ENCODE results near the gene ATOH8. TPM values are rescaled to one million over a fixed set of nuclear protein-coding genes. Genes with fewer than 3 reads are reported as not detected.
A peak's percentile ranks its signal among the peaks of the same experiment; 100 is the strongest.

ATOH8 gene
- total and polyA plus RNA-seq, 10 of the 15 experiments (the other 5 are each of a cell fraction or from before 2014, with no cell fraction given) = 0.03 to 0.60 TPM; not detected in 8

DNA sequence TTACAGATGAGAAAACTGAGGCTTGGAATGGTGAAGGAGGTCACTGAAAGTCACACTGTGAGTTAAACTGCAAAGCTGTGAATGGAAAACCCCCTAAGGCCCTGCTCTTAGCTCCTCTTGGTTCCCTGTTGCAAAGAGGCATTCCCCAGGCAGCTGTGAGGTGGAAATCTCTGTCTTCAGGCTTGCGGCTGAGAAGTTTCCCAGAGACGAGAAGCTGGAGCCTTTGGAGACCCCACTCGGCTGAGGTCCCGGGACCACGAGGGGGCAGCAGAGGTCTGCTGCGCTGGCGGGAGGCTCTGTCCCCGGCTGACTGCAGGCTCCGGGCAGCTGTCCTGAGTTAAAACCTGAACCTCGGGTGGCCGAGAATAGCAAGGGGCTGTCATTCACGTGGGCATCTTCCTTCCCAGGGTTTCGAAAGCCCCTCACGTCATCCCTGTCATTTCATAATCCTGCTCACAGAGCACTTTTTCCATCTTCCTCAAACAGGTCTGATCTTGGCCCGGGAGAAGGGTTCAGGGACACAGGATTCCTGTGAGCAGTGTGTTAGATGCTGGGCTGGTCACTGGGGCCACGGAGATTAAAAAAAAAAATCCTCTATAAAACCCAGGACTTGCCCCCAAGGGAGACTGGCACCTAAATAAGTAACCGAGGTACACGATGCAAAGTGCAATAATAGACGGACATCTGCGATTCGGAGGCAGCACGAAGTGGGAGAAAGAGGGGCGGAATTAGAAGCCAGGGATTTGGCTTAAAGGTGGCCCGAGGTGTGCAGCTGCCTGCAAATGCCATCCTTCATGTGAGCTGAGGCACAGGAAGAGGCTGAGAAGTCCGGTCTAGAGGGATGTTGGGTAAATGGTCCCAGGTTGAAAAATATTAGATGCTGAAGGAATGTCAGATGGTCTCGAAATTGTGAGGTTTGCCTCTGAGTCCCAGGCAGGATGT is 24.6 kb upstream of the ATOH8 start:
- intact Hi-C loops (cut with micrococcal nuclease; ENCODE audit: unreplicated experiment) = loop anchor here (1.0 to 5.0 kb wide), 3 partner anchors 52 to 351 kb away; no protein-coding TSS in a partner anchor
- TF ChIP-seq, protein P1, sequence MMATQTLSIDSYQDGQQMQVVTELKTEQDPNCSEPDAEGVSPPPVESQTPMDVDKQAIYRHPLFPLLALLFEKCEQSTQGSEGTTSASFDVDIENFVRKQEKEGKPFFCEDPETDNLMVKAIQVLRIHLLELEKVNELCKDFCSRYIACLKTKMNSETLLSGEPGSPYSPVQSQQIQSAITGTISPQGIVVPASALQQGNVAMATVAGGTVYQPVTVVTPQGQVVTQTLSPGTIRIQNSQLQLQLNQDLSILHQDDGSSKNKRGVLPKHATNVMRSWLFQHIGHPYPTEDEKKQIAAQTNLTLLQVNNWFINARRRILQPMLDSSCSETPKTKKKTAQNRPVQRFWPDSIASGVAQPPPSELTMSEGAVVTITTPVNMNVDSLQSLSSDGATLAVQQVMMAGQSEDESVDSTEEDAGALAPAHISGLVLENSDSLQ (IDR thresholded peaks at IDR 0.05) = 0 out of 2 replicates have a peak, but pooled peaks have one; percentile 17
- TF ChIP-seq ZNF384 (IDR thresholded peaks at IDR 0.05; ENCODE audit: borderline replicate concordance, low read depth, low read length) (no peak), BRCA1 (IDR thresholded peaks at IDR 0.05; ENCODE audit: low read depth, low read length) (no peak; the same call in 1 of the 2 replicates), IKZF1 (conservative IDR thresholded peaks at IDR 0.05) (peak; percentile 77), SPI1 (IDR thresholded peaks at IDR 0.05; ENCODE audit: borderline replicate concordance, insufficient read depth, low read depth, low read length) (no peak), NFYB (IDR thresholded peaks at IDR 0.05; ENCODE audit: insufficient read depth, low read depth, low read length) (no peak), KAT2A (conservative IDR thresholded peaks at IDR 0.05; ENCODE audit: control insufficient read depth, low read depth, low read length) (no peak), LARP7 (IDR thresholded peaks at IDR 0.05) (no peak), TCF7 (IDR thresholded peaks at IDR 0.05; ENCODE audit: borderline replicate concordance) (no peak), FOXK2 (IDR thresholded peaks at IDR 0.05) (no peak)
- TF ChIP-seq, protein P2, sequence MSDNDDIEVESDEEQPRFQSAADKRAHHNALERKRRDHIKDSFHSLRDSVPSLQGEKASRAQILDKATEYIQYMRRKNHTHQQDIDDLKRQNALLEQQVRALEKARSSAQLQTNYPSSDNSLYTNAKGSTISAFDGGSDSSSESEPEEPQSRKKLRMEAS (IDR thresholded peaks at IDR 0.05; ENCODE audit: low read depth, low read length) = no peak
- TF ChIP-seq, protein P3, sequence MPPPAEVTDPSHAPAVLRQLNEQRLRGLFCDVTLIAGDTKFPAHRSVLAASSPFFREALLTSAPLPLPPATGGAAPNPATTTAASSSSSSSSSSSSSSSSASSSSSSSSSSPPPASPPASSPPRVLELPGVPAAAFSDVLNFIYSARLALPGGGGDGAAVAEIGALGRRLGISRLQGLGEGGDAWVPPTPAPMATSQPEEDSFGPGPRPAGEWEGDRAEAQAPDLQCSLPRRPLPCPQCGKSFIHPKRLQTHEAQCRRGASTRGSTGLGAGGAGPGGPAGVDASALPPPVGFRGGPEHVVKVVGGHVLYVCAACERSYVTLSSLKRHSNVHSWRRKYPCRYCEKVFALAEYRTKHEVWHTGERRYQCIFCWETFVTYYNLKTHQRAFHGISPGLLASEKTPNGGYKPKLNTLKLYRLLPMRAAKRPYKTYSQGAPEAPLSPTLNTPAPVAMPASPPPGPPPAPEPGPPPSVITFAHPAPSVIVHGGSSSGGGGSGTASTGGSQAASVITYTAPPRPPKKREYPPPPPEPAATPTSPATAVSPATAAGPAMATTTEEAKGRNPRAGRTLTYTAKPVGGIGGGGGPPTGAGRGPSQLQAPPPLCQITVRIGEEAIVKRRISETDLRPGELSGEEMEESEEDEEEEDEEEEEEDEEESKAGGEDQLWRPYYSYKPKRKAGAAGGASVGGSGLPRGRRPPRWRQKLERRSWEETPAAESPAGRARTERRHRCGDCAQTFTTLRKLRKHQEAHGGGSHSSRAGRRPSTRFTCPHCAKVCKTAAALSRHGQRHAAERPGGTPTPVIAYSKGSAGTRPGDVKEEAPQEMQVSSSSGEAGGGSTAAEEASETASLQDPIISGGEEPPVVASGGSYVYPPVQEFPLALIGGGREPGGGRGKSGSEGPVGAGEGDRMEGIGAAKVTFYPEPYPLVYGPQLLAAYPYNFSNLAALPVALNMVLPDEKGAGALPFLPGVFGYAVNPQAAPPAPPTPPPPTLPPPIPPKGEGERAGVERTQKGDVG (CRISPR knock-in tag; IDR thresholded peaks at IDR 0.05) = no peak

More for the DNA sequence above, 24.6 kb upstream of the ATOH8 start:
- RAD21 ChIA-PET (ENCODE audit: unreplicated experiment) = interaction anchor here (0.7 to 2.5 kb wide), 34 partner anchors 9 to 350 kb away, joined by 3 to 116 read pairs (median 5); partner anchors contain the start of gene ATOH8
- no peak overlapping the region for H2AFZ ChIP-seq (ENCODE audit: control insufficient read depth, low read depth, low read length)
- no peaks in the 10 kb centered on the region for H4K20me1 ChIP-seq (ENCODE audit: control insufficient read depth, insufficient read depth)
- no peaks in the 10 kb centered on the region; the same call in 1 of the 2 replicates for H3K4me1 ChIP-seq (ENCODE audit: control insufficient read depth, insufficient read depth, low read length)
- ATAC-seq (peak; percentile 98), FAIRE-seq (peak; percentile 88), DNase-seq (ENCODE audit: low read depth, low spot score) (no peak)
- H3K27me3 ChIP-seq (replicated peaks in 1 of 2; ENCODE audit: control insufficient read depth in 2 of 2, insufficient read depth in 2 of 2, low read length in 1 of 2) = no peaks in the 10 kb centered on the region
- no TSS peak for BruUV-seq (replicated peaks)
- no peaks in the 10 kb centered on the region for H3K79me2 ChIP-seq (ENCODE audit: control insufficient read depth, insufficient read depth, low read length)
- H3K36me3 ChIP-seq (ENCODE audit: control insufficient read depth in 2 of 2, insufficient read depth in 2 of 2, low read length in 1 of 2) = no peaks in the 10 kb centered on the region
- no peak overlapping the region for H3K4me3 ChIP-seq
- no peak overlapping the region for H3K27ac ChIP-seq (ENCODE audit: control insufficient read depth, insufficient read depth)
- no peak overlapping the region for H3K9ac ChIP-seq (ENCODE audit: control insufficient read depth, insufficient read depth, low read length)
- no peak overlapping the region for H3K4me2 ChIP-seq (ENCODE audit: control insufficient read depth, insufficient read depth)
- POLR2A ChIA-PET = interaction anchor here (0.6 to 1.3 kb wide), 4 partner anchors 16 to 98 kb away, joined by 3 to 6 read pairs (median 3); no protein-coding TSS in a partner anchor
- SMC1A ChIA-PET (ENCODE audit: uncharacterized antibody, unreplicated experiment) = interaction anchor here (0.7 to 2.5 kb wide), 34 partner anchors 10 to 447 kb away, joined by 3 to 106 read pairs (median 4); partner anchors contain the start of gene ST3GAL5
- CTCF ChIA-PET = interaction anchor here (0.6 to 2.5 kb wide), 51 partner anchors 8 to 350 kb away, joined by 3 to 234 read pairs (median 6); partner anchors contain the start of gene ST3GAL5
- in situ Hi-C loops (cut with MboI) = loop anchor here (10.0 kb wide), 1 partner anchor 86 kb away; no protein-coding TSS in a partner anchor
- 29% methylated on average over 26 of the region's 26 CpGs for WGBS (ENCODE audit: insufficient coverage, insufficient replicate concordance, low lambda C conversion rate, missing lambda C conversion rate)
- H3K9me3 ChIP-seq (replicated peaks; ENCODE audit: control insufficient read depth, insufficient read depth, low read length) = no peaks in the 10 kb centered on the region
